Ramos (cell line): Measurements from ENCODE around the gene TMEM165.

Experiments used
- in situ Hi-C: fragments of 300-500 bp; cut with MboI; formaldehyde crosslinking; loops from one replicate; pipeline ENCODE4 v1.14.3; 2022; ENCODE audit warnings: low sequenced_read_pairs; ENCODE audit not compliant: unreplicated experiment

The TMEM165 gene

DNA sequence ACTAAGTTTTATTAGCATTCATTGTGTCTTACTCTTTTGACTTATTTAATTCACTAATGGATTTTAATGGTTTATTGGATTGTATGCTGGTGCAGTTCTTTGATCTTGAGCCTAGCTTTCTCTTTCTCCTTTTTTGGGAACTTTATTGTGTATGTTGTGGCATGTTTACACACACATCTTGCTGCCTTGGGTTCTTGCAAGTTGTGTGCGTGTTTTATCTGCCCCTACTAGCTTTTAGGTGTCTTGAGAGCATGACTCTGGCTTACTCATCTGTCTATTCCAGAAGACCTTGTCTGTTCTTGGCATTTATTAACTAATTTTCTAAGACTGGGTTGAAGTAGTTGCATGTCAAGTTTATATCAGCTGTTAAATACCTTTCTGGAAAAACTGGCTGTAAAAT is 2.7 kb downstream of the TMEM165 start:
- in situ Hi-C loops, result no loop called here

DNA sequence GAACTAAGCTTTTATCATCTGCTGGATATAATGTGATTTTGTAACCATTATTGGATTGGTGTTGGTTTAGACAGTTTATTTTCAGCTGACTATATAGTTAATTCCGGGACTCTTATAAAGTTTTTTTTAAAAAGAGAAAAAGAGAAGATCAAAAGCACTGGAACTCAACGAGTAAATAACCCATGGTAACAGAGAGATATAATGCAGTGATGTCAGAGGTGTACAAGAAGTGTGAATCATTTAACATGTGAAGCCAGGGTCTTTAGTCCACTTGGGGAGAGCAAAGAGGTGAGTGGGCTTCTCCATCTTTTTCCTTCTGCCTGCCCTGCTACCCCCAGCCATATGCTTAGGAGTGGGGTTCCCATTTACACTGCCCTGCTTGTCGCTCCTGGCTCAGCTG is 3.2 kb downstream of the TMEM165 start:
- in situ Hi-C loops, result no loop called here

DNA sequence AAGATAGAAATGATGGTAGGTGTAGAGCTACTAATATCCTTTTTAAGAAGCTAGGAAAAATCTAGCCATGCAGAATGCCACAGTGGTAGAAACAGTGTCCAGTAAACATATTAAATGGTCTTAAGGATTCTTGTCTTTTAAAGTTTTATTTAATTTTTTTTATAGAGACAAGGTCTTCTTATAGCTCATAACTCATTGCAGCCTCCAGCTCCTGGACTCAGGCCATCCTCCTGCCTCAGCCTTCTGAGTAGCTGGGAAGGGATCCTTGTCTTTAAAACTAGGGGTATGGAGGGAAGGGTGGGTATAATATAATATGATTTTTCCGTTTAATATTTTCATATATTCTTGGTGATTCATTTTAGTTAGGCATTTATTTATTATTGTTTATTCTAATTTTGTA is 3.8 kb downstream of the TMEM165 start:
- in situ Hi-C loops, result no loop called here

DNA sequence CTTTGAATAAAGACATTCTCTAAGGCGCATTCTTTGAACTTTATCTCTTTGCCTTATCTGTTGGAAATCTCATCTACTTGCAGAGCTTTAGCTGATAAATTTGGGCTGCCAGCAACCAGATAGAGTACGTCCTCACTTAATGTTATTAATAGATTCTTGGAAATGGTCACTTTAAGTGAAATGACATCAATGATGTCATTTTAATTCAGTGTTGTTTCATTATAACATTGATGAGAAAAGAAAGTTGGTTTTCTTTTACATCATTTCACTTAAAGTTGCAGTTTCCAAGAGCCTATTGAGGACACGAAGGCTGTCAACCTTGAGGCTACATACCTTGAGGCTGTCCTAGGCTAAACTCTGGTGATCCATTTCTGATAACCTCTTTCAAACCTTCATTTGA is 9.3 kb downstream of the TMEM165 start:
- in situ Hi-C loops, result no loop called here

DNA sequence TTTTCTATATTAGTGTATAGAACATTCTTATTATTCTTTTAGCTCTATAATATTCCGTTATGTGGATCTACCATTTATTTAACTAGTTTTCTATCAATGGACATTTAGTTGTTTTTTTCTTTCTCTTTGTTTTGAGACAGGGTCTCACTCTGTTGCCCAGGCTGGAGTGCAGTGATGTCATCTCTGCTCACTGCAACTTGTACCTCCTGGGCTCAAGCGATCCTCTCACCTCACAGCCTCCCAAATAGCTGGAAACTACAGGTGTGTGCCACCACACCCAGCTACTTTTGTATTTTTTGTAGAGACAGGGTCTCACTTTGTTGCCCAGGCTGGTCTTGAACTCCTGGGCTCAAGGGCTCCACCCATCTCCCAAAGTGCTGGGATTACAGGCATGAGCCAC is 10.8 kb downstream of the TMEM165 start:
- in situ Hi-C loops, result no loop called here

DNA sequence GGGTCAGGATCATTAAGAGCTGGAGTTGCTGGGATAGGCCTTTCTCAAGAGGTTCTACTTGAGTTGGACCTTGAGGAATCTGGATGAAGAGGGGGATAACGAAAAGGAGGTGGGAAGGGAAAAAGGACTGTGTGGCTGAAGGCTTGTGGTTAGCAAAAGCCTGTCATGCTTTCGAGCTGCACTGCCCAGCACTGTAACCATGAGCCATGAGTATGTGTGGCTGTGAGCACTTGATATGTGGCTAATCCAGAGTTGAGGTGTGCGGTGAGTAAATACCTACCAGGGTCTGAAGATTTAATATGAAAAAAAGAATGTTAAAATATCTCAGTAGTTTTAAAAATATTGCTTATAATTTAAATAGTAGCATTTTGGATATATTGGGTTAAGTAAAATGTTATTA is 11.4 kb downstream of the TMEM165 start:
- in situ Hi-C loops, result no loop called here

DNA sequence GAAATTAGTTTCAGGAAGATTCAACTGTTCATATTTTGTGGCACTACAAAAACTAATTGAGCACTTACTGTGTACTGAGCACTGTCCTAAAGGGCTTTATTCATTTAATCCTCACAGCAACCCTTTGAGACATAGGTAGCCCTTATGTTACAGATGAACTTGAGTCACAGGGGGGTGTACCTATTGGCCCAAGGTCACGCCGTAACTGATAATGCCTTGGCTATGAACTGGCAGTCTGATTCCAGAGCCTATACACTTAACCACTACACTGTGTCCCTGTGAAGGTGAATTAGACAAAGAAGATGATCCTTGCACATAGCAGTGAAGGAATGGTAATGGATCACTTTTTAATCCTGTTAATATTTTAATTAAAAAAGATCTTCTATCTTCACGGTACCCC is 12.0 kb downstream of the TMEM165 start:
- in situ Hi-C loops, result no loop called here

DNA sequence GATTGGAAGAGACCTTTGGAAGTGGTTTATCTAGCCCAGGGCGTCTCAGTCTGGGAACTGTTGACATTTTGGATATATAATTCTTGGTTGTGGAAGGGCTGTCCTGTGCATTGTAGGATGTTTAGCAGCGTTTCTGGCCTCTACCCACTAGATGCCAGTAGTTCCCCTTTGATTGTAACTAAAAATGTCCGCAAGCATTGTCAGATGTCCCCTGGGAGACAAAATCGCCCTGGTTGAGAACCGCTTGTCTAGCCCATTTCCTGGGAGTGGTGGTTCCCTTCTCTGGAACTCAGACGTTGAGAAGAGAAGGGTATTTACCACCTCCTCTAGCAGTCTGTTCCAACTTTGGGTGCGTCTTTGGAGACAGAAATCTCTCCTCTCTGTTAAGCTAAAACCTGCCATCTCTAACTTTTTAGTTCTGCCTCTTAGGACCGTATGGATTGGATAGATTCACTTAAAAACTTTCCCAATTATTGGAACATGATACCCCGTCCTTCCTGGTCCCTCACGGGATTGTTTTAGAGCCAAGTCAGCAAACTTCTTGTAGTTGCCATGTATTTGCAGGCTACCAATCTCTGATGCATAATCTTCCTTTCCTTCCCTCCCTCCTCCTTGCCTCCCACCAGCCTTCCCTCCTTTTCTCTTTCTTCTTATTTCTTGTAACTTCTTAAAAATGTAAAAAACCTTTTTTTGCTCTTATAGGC is 13.9 kb downstream of the TMEM165 start:
- in situ Hi-C loops, result no loop called here

DNA sequence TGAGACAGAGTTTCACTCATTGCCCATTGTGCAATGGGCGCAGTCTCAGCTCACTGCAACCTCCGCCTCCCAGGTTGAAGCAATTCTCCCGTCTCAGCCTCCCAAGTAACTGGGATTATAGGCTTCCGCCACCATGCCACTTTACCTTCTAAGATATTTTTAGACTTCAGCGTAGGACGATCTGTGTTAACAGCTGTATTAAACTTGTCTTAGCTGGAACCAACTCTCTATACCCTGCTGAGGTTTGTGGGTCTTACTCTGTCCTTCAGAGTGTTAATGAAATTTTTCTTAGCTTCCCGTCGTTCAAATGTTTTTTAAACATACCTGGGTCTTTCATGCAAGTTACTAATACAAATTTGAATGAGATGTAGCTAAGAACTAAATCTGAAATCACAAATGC is 14.7 kb downstream of the TMEM165 start:
- in situ Hi-C loops, result no loop called here

DNA sequence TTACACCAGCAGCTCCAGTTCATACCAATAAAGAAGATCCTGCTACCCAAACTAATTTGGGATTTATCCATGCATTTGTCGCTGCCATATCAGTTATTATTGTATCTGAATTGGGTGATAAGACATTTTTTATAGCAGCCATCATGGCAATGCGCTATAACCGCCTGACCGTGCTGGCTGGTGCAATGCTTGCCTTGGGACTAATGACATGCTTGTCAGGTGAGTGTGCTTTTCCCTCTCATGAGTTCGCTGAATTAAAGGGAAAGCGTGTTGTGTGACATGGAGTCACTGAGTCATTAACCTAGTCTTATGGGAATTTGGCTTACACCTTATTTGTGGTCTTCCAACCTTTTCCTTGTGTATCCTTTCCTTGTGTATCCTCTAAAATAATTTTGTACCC is 15.9 kb downstream of the TMEM165 start:
- in situ Hi-C loops, result no loop called here

DNA sequence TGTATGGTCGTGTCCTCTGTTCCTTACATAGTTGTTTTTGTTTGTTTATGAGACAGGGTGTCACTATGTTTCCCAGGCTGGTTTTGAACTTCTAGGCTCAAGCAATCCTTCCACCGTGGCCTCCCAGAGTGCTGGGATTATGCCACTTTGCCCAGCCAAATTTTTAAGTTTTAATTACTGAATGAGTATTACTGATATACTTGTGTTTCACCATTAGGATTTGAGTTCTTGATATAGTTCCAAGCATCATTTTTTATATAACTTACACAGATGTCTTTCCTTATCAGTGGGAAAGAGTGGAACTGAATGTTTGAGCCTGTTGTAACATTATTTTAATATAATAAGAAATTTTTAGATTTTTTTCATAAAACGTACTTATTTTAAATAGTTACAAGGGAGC is 20.4 kb downstream of the TMEM165 start:
- in situ Hi-C loops, result no loop called here

DNA sequence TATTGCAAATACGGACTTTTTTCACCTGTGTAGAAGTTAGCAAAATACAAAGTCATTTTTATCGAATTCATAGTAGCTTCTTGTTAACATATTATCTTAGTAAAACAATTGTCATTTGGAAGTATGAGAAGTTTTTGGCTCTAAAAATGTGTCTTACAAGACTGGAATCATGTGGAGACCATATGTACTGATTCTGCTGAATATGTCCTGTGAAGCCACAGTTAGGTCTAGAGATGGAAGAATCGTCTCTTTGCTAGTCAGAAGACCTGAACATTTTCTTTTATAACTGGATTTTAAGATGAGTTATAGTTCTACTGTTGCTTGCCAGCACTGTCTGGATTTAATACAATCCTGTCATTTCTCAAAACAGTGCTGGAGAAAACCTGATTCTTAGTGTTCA is 29.0 kb downstream of the TMEM165 start:
- in situ Hi-C loops, result no loop called here

DNA sequence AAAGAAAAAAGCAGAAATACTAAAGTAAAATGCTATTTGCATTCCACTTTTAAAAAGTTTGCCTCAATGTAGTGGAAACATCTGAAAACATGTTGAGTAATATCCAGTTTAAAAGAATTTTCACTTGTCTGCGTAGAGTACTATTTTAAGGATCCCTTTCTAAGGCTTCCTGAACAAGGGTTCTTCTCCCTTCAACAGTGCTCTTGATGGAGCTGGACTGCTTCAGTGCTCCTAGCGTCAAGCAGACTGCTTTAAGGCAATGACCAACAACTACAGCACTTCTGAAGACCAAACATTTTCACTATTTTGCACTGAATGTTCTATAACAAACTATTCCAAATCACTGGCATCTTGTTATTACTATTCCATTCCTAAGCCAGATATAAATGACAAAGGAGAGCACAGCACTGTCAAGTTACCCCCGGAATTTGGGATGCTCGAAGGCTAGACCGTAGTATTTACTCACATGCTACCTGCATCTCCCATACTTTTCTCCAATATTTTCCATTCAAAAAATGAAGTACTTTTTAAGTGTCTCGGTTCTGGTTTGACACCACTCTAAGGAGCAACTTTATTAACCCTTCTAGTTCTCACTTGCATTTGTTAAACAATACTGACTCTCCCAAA is 36.1 kb downstream of the TMEM165 start:
- in situ Hi-C loops, result no loop called here

DNA sequence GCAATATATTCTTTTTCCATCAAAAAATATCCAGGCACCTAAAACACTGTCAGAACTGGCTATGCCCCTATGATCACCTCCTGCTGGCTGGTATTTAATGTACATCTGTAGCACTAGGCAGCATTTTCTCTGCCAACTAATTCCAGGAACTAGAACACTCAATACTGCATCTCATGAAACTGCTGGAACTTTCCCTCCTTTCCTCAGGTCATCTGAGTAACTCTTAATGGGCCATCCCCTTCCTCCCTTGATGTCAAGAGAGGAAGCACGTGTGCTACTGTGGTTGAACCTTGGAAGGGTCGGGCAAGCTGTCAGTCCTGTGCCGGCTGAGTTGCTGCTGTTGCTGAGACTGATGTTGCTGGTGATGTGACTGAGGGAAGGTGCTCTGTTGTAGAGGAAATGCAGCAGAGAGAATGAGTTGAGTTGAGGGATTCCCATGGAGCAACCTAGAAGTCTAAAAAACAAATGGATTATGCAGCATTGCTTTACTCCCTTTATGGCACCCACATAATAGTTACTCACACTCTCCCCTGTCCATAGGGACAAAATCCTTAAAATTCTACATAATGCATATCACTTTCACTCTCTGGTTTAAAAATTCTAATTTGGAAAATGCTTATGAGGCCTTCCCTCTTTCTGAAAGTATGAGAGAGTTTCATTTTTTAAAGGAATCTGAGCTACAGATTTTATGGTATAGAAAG is 39.5 kb downstream of the TMEM165 start:
- in situ Hi-C loops, result no loop called here

DNA sequence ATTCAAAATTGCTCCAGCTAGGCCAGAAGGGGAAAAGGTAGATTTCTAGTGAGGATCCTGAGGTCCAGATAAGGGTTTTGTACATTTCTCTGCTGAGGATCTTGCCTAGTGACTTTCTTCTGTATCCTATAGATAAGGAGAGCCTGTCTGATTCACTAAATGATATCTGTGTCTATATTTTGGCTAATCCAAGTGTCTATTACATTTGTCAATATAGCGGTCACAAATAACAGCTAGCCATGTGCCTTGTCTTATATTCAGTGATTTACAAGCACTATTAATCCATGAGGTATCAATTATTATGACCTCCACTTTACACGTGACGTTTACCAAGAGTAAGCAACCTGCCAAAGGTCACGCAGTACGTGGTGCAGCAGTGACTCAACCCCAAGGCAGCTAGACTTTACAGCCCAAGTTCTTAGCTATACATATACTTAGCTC is 41.6 kb downstream of the TMEM165 start:
- in situ Hi-C loops, result no loop called here

DNA sequence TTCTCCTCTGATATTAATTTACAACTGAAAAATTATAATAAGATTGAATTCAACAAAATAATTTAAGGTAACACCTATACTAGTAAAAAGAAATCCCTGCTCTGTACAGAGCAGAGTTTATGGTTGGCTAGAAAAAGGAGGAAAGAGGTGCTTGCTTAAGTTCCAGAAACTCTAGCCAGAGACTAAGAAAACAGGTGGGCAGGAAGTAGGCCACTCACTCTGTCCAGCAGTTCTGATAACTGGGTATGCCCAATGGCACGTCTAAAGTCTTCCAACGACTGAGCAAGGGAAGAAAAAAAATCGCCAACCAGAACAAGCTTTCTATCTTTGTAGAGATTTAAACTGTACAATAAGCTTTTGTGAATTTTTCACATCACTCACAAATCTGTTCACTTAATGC is 42.1 kb downstream of the TMEM165 start:
- in situ Hi-C loops, result no loop called here

DNA sequence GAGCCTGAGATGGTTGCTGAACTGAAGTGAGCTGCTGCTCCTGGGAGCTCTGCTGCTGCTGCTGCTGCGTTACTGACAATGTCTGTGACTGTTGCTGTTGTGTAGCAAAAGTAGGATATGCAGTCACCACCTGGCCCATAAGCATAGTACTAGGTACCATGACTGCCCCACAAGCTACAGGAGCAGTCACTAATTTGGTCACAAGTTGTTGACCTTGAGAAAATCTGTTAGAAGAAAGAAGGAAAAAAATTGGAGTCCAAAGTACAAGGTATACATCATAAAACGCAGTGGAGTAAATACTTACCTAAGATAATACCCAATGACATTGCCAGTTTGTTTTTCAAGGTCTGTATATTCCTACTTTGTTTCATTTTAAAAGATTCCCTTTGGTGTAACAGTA is 42.6 kb downstream of the TMEM165 start:
- in situ Hi-C loops, result no loop called here

DNA sequence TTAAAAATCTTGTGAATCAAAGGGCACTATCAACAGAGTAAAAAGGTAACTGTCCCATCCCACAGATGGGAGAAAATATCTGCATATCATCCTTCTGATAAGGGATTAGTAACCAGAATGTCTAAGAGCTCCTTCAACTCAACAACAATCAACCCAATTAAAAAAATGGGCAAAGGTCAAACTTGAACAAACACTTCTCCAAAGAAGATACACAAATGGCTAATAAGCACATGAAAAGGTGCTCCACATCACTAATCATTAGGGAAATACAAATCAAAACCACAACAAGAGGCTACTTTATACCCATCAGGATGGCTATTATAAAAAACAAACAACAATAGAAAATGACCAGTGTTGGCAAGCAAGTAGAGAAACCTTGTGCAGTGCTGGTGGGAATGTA is 43.3 kb downstream of the TMEM165 start:
- in situ Hi-C loops, result no loop called here

DNA sequence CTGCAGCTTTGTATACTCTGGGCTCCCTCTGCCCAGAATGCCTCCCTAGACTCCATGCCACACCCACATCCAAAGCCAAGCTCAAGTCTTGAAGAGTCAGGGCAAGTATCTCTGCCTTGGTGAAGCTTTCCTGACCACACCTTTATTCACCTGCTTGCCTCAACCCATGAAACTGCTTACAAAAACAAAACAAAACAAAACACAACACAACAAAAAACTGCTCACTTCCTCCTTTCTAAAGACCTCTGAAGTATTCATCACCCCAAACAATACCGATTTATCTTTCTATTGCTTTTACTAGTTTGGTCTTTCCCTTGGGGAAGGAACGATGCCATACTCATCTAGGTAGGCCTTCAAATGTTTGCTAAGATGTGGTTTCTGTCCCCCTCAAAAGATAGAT is 45.0 kb downstream of the TMEM165 start:
- in situ Hi-C loops, result no loop called here

DNA sequence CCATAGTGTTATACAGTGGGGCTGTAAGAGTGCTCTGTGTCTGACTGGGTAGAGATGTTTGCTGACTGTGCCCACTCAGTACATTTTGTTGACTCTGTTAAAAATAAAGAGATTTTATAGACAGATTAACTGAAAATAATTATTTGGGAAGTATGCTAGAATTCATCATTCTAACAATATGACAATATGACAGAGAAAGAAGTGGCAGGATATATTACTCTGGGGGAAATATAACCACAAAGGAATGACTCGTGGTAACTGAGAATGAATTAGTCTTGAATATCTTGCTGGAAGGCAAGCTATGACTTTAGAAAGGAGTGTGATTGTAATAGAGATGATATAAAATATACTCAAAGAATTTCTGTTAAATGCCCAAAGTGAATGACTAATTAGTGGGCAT is 46.8 kb downstream of the TMEM165 start:
- in situ Hi-C loops, result no loop called here

DNA sequence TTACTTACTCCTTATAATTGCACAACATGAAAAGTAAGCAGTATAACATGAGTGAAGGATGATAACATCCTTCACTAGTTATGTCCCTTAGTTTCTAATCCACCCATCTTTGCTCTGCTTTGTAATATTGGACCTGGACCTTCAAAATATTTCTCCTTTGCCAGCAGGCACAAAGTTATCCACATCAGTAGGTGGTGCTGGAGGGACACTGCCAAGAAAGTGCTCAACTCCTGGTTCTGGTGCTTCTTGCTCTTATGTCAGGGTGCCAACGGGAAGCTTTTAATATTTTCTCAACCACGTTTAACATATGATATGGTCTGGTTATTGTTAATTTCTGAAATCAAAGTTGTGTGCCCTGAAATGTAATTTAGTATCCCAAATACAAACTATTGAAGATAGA is 49.1 kb downstream of the TMEM165 start:
- in situ Hi-C loops, result no loop called here
